ENCODE results near the gene MAP3K14. TPM values are rescaled to one million over a fixed set of nuclear protein-coding genes. Genes with fewer than 3 reads are reported as not detected.

The MAP3K14 gene
- total RNA-seq, 8 experiments from 2014 or later, result 1.4 to 5.0 (median 3.2) TPM

- no peak for ATAC-seq (replicated peaks in 6 of 8)
- WGBS, 10 experiments, result 45 to 75% (median 67%) methylated on average over 2 to 8 of the region's 11 CpGs; no CpG with 5 or more reads in 1 of the 10 experiments
Measured at GRCh38 chr17:45334701-45335677, 18.2 kb upstream of the MAP3K14 start.

GRCh38 chr17:45334231-45334630 lies 17.4 kb upstream of the MAP3K14 start:
- Histone ChIP-seq H3K4me3 (no peak overlapping the region), H3K4me1 (replicated peaks in 1 of 2) (peaks cover 0 to 4% of the 10 kb centered on the region in 2 donors), H3K27ac (no peak overlapping the region)
- no peak for ATAC-seq (replicated peaks in 6 of 8)
- no CpG with 5 or more reads among the region's 1 CpG for WGBS, 10 experiments
- in situ Hi-C loops (cut with MboI; ENCODE audit: low pct_unique_long_range_greater_than_20kb in 2 of 9, low sequenced_read_pairs in 9 of 9, unreplicated experiment in 9 of 9), result no loop called here

More at GRCh38 chr17:45334701-45335677, 18.2 kb upstream of the MAP3K14 start:
- Histone ChIP-seq H3K27ac (no peak overlapping the region), H3K4me3 (no peak overlapping the region), H3K4me1 (replicated peaks in 1 of 2) (peaks cover 0 to 4% of the 10 kb centered on the region in 2 donors)
- in situ Hi-C loops (cut with MboI; ENCODE audit: low pct_unique_long_range_greater_than_20kb in 2 of 9, low sequenced_read_pairs in 9 of 9, unreplicated experiment in 9 of 9), result no loop called here

GRCh38 chr17:45333702-45334092 lies 16.9 kb upstream of the MAP3K14 start:
- in situ Hi-C loops (cut with MboI; ENCODE audit: low pct_unique_long_range_greater_than_20kb in 2 of 9, low sequenced_read_pairs in 9 of 9, unreplicated experiment in 9 of 9), result no loop called here
- Histone ChIP-seq H3K4me1 (replicated peaks in 1 of 2) (peaks cover 0 to 4% of the 10 kb centered on the region in 2 donors), H3K27ac (no peak overlapping the region), H3K4me3 (no peak overlapping the region)
- no peak for ATAC-seq (replicated peaks in 6 of 8)
- 20 to 100% (median 94%) methylated on average over 1 to 2 of the region's 4 CpGs; no CpG with 5 or more reads in 6 of the 10 experiments for WGBS, 10 experiments

- peaks cover 0 to 4% of the 10 kb centered on the region in 2 donors for H3K4me1 ChIP-seq (replicated peaks in 1 of 2)
- no peak for ATAC-seq (replicated peaks in 6 of 8)
- WGBS, 10 experiments, result 20 to 90% (median 45%) methylated on average over 1 to 4 of the region's 4 CpGs; no CpG with 5 or more reads in 7 of the 10 experiments
- no peak overlapping the region for H3K4me3 ChIP-seq
- in situ Hi-C loops (cut with MboI; ENCODE audit: low pct_unique_long_range_greater_than_20kb in 2 of 9, low sequenced_read_pairs in 9 of 9, unreplicated experiment in 9 of 9), result no loop called here
- H3K27ac ChIP-seq, result no peak overlapping the region
Measured at GRCh38 chr17:45332989-45333701, 16.3 kb upstream of the MAP3K14 start.

GRCh38 chr17:45332505-45332904 lies 15.7 kb upstream of the MAP3K14 start:
- in situ Hi-C loops (cut with MboI; ENCODE audit: low pct_unique_long_range_greater_than_20kb in 2 of 9, low sequenced_read_pairs in 9 of 9, unreplicated experiment in 9 of 9), result no loop called here
- peaks cover 0 to 4% of the 10 kb centered on the region in 2 donors for H3K4me1 ChIP-seq (replicated peaks in 1 of 2)
- no peak overlapping the region for H3K4me3 ChIP-seq
- no peak for ATAC-seq (replicated peaks in 6 of 8)
- H3K27ac ChIP-seq, result no peak overlapping the region
- 0 to 62% (median 55%) methylated on average over 1 to 5 of the region's 5 CpGs; no CpG with 5 or more reads in 5 of the 10 experiments for WGBS, 10 experiments

- Histone ChIP-seq H3K4me1 (replicated peaks in 1 of 2) (no peaks in the 10 kb centered on the region), H3K4me3 (no peak overlapping the region), H3K27ac (no peak overlapping the region)
- 60 to 100% (median 80%) methylated on average over 1 to 6 of the region's 7 CpGs; no CpG with 5 or more reads in 1 of the 10 experiments for WGBS, 10 experiments
- in situ Hi-C loops (cut with MboI; ENCODE audit: low pct_unique_long_range_greater_than_20kb in 2 of 9, low sequenced_read_pairs in 9 of 9, unreplicated experiment in 9 of 9), result no loop called here
- no peak for ATAC-seq (replicated peaks in 6 of 8)
Measured at GRCh38 chr17:45326626-45327025, 9.8 kb upstream of the MAP3K14 start.

GRCh38 chr17:45325810-45326209 lies 9.0 kb upstream of the MAP3K14 start:
- 0 to 100% (median 84%) methylated on average over 1 to 4 of the region's 4 CpGs; no CpG with 5 or more reads in 2 of the 10 experiments for WGBS, 10 experiments
- in situ Hi-C loops (cut with MboI; ENCODE audit: low pct_unique_long_range_greater_than_20kb in 2 of 9, low sequenced_read_pairs in 9 of 9, unreplicated experiment in 9 of 9), result no loop called here

GRCh38 chr17:45324336-45324735 lies 7.5 kb upstream of the MAP3K14 start:
- in situ Hi-C loops (cut with MboI; ENCODE audit: low pct_unique_long_range_greater_than_20kb in 2 of 9, low sequenced_read_pairs in 9 of 9, unreplicated experiment in 9 of 9), result no loop called here
- no peak for ATAC-seq (replicated peaks in 6 of 8)
- WGBS, 10 experiments, result 50 to 100% (median 83%) methylated on average over 1 of the region's 1 CpG; no CpG with 5 or more reads in 4 of the 10 experiments
- Histone ChIP-seq H3K27ac (no peak overlapping the region), H3K4me3 (no peak overlapping the region), H3K4me1 (replicated peaks in 1 of 2) (no peaks in the 10 kb centered on the region)

More at GRCh38 chr17:45325810-45326209, 9.0 kb upstream of the MAP3K14 start:
- no peaks in the 10 kb centered on the region for H3K4me1 ChIP-seq (replicated peaks in 1 of 2)
- H3K4me3 ChIP-seq, result no peak overlapping the region
- no peak for ATAC-seq (replicated peaks in 6 of 8)
- H3K27ac ChIP-seq, result no peak overlapping the region

GRCh38 chr17:45322168-45322567 lies 5.3 kb upstream of the MAP3K14 start:
- ATAC-seq (replicated peaks in 6 of 8), result no peak
- Histone ChIP-seq H3K27ac (no peak overlapping the region), H3K4me1 (replicated peaks in 1 of 2) (no peaks in the 10 kb centered on the region), H3K4me3 (no peak overlapping the region)
- WGBS, 10 experiments, result 83 to 100% (median 100%) methylated on average over 1 to 2 of the region's 2 CpGs; no CpG with 5 or more reads in 4 of the 10 experiments
- in situ Hi-C loops (cut with MboI; ENCODE audit: low pct_unique_long_range_greater_than_20kb in 2 of 9, low sequenced_read_pairs in 9 of 9, unreplicated experiment in 9 of 9), result no loop called here

GRCh38 chr17:45320931-45321461 lies 4.2 kb upstream of the MAP3K14 start:
- Histone ChIP-seq H3K4me3 (no peak overlapping the region), H3K4me1 (replicated peaks in 1 of 2) (peaks cover 0 to 1% of the 10 kb centered on the region in 2 donors), H3K27ac (no peak overlapping the region)
- ATAC-seq (replicated peaks in 6 of 8), result peak in 3 of 8 experiments; percentile 0 to 24 (median 23)
- in situ Hi-C loops (cut with MboI; ENCODE audit: low pct_unique_long_range_greater_than_20kb in 2 of 9, low sequenced_read_pairs in 9 of 9, unreplicated experiment in 9 of 9), result no loop called here
- 0 to 67% (median 20%) methylated on average over 1 of the region's 1 CpG; no CpG with 5 or more reads in 7 of the 10 experiments for WGBS, 10 experiments

GRCh38 chr17:45320349-45320930 lies 3.6 kb upstream of the MAP3K14 start:
- 0 to 100% (median 96%) methylated on average over 1 to 2 of the region's 5 CpGs; no CpG with 5 or more reads in 4 of the 10 experiments for WGBS, 10 experiments
- H3K4me3 ChIP-seq, result no peak overlapping the region
- in situ Hi-C loops (cut with MboI; ENCODE audit: low pct_unique_long_range_greater_than_20kb in 2 of 9, low sequenced_read_pairs in 9 of 9, unreplicated experiment in 9 of 9), result no loop called here
- H3K27ac ChIP-seq, result no peak overlapping the region
- peak in 1 of 8 experiments; percentile 2 for ATAC-seq (replicated peaks in 6 of 8)
- H3K4me1 ChIP-seq (replicated peaks in 1 of 2), result peaks cover 3 to 7% of the 10 kb centered on the region in 2 donors

GRCh38 chr17:45319239-45319703 lies 2.5 kb upstream of the MAP3K14 start:
- H3K4me3 ChIP-seq, result no peak overlapping the region
- in situ Hi-C loops (cut with MboI; ENCODE audit: low pct_unique_long_range_greater_than_20kb in 2 of 9, low sequenced_read_pairs in 9 of 9, unreplicated experiment in 9 of 9), result no loop called here
- peaks cover 14 to 18% of the 10 kb centered on the region in 2 donors for H3K4me1 ChIP-seq (replicated peaks in 1 of 2)
- ATAC-seq (replicated peaks in 6 of 8), result no peak
- WGBS, 10 experiments, result 42 to 100% (median 88%) methylated on average over 1 to 5 of the region's 5 CpGs; no CpG with 5 or more reads in 4 of the 10 experiments
- H3K27ac ChIP-seq, result no peak overlapping the region

All from motor neuron (in vitro differentiated cells).